ENCODE data around the gene CLECL1.
"Not testable (repeated sequence)": the region's sequence is repeated elsewhere in the genome, so short reads cannot be mapped to it uniquely, and the experiment has no call there.

The CLECL1 gene

DNA sequence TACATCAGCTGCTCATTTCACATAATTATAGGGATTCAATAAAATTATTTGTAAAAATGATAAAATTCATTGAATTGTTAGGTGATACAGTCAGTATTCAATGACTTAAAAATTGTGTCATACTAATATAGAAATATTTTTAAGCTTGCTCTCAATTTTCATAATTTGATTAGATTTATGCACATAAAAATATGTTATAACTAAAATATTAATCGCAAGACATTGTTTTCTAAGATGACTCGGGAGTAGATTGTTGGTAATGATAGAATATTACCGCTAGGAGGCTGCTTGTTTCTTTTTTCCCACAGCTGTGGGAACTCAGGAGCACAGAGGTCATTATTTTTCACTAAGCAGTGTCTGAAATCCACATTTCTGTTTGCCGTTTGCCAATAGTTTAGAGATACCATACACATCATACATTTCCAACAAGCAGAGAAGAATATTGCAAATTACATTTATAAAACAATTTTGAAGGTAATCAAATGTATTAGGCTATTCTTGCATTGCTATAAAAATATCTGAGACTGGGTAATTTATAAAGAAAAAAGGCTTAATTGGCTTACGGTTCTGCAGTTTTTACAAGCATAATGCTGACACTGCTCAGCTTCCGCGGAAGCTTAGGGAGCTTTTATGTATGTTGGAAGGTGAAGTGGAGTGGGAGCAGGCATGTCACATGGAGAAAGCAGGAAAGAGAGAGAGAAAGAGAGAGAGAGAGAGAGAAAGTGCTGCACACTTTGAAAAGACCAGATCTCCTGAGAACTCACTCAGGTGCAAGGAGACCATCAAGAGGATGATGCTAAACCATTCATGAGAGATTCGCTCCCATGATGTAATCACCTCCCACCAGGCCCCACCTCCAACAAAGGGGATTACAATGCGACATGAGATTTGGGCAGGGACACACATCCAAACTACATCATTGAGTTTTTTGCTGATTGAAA, 18.6 kb upstream of the CLECL1 start:
- no peak for DNase-seq (ENCODE audit: low spot score)

DNA sequence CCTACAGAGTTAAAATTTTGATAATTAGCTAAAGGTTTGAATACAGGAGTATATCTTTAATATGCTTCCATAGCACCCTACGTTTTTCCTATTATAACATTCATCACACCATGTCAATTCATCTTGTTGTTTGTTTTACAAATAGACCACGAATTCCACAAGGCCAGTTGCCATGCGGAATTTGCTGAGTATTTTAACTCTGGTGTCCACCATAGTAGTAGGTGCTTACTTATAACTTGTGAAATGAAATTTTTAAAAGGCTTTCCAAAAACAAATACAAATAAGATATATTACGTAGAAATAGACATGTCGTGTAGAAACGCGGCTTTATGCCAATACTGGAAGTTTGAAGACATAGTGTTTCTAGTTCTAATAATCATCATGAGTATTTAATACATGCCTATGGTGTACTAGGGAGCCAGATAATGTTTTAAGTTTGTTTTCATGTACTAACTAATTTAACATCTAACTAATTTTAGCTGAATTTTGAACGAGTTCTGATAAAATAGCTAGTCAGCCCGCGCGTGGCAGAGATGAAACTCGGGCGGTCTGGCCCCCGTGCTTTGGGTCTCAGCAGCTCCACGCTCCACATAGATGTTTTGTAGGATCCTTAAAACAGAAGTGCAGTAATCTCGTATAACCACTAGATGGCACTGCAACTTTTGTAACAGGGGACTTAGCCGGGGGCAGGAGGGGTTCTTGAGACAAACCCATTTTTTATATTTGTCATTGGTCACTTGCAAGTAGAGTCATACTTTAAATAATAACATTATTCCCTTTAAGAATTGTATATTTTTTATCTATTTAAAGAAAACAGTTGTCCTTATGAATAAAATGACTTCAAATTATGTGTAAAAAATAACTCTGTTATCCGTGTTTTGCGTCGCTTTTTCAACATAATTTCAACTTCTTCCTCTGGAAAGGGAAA, 17.6 kb upstream of the CLECL1 start:
- DNase-seq (ENCODE audit: low spot score): peak; percentile 82

DNA sequence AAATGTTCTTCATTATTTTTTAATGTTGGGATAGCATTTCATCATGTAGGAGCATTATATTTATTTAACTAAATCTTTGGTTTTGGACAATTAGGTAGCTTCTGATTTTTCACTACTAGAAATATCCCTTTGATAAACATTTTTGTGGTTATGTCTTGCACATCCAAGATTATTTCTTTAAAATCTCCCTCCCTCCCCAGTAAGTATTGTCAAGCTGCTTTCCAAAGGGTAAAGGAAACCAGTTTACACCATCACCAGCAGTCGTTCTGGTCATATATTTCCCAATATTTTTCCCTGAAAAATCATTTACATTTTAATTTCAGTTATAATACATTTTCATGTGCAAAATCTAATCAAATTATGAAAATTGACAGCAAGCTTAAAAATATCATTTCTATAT, 16.7 kb upstream of the CLECL1 start:
- no peak for DNase-seq (ENCODE audit: low spot score)

DNA sequence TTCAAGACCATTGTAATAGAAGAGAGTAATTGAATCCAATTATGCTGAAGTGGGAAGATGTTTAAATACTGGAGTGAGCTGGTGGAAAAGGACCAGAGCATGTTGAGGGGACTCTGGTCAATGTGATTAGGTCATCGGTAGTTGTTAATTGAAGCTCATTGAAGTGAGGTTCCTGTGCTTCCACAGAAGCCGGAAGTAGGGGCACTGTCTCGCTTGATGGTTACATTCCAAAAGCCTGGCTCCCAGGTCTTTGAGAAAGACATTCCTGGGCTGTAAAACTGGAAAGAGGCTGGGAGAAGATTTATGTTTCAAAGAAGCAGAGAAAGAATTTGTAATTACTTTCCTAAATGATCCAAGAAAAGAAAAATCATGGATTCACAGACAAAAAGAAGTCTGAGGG, 12.3 kb upstream of the CLECL1 start:
- DNase-seq (ENCODE audit: low spot score): no peak

DNA sequence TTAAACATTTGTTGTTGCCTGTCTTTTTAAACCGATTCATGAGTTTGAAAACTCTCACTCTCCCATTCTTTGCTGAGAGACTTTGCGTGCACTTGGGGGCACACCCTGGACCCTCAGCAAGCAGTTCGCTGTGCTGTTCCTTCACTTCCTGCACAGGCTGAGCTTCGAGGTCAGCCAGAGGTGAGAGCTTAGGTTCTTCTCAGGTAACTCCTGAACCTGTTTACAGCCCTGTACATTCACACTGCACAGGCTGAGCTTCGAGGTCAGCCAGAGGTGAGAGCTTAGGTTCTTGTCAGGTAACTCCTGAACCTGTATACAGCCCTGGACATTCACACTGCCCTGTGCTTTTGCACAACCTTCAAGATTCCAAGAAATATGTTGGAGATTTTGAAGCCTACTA, 9.8 kb upstream of the CLECL1 start:
- DNase-seq (ENCODE audit: low spot score): no peak

DNA sequence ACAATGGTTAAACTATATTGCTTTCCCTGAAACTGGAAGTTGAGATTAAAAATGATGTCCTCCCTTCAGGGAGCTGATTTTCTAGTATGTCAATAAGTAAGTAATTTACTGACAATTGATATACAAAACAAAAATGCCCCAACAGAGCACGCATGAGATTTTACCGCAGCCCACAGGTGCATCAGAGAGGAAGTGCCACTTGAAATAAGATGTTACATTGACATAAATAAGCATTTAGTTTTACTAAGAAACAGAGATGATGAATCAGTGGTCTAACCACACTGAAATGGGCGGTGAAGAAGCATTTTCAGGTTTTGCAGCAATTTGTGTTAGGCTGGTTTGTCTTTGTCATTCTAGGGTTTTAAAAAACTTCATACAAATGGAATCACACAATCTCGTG, 8.8 kb upstream of the CLECL1 start:
- no peak for DNase-seq (ENCODE audit: low spot score)

DNA sequence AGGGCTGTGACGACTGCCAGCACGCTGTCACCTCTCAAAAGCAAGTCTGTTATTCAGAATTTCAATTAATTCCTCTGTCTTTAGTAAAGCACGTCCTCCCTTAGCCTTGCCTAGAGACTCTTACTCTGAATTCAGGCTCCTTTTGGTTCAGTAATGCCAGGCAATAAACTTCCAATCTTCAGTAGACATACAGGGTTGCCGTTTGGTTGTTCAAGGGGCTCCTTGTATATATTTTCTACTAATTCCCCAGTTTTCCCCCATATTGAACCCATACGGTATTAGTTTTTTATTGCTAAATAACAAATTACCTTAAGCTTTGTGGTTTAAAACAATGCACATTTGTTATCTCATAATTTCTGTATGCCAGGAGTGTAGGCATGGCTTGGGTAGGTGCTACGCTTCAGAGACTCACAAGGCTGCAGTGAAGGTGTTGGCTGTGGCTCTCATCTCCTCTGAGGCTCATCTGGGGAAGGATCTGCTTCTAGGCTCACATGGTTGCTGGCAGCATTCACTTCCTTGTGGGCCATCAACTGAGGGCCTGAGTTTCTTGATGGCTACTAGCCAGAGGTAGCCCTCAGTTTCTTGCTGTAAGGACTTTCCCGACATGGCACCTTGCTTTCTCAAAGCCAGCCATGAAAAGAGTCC, 7.3 kb upstream of the CLECL1 start:
- DNase-seq (ENCODE audit: low spot score): peak; percentile 40

DNA sequence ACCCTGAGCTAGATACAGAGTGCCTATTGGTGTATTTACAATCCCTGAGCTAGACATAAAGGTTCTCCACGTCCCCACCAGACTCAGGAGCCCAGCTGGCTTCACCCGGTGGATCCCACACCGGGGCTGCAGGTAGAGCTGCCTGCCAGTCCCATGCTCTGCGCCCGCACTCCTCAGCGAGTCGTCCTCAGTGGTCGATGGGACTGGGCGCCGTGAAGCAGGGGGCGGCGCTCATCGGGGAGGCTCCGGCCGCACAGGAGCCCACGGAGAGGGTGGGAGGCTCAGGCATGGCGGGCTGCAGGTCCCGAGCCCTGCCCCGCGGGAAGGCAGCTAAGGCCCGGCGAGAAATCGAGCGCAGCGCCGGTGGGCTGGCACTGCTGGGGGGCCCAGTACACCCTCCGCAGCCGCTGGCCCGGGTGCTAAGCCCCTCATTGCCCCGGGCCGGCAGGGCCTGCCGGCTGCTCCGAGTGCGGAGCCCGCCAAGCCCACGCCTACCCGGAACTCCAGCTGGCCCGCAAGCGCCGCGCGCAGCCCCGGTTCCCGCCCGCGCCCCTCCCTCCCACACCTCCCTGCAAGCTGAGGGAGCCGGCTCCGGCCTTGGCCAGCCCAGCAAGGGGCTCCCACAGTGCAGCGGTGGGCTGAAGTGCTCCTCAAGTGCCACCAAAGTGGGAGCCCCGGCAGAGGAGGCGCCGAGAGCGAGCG, 6.7 kb upstream of the CLECL1 start:
- not testable (repeated sequence) for DNase-seq (ENCODE audit: low spot score)

DNA sequence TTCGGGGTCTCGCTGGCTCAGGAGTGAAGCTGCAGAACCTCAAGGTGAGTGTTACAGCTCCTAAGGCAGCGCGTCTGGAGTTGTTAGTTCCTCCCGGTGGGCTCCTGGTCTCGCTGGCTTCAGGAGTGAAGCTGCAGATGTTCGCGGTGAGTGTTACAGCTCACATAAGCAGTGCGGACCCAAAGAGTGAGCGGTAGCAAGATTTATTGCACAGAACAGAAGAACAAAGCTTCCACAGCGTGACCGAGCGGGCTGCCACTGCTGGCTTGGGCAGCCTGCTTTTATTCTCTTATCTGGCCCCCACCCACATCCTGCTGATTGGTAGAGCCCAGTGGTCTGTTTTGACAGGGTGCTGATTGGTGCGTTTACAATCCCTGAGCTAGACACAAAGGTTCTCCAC, 6.0 kb upstream of the CLECL1 start:
- not testable (repeated sequence) for DNase-seq (ENCODE audit: low spot score)

DNA sequence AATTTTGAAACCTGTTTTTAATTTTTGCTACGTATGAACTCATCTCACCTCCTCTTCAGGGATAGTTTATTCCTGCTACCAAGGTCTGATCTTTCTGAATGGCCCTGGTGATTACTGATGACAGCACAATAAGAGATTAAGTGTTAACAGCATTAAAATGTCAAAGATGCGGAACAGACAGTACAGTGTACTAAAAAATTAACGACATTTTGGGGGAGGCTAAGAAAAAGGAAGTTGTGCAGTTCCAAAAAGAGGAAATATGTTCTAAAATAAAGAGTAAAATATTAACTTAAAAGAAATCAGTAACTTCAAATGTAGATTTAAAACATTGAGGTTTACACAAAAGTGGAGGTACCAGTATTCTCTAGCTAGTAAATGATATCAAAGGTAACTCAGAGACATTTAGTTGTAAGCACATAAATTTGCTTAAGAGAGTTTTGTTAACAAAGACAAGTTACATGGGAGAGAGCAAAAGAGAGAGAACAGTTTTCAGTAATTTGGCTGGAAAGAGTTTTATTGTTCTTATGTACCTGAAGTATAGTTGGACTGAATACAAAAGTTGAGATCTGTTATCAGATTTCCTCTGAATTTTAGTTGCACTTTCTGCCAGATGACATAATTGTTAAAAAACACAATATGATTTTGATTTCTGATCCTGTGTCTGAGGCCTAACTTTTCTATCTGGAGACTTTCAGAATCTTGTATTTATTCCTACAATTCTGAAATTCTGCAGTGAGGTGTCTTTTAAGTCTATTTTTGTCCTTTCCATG, 4.2 kb upstream of the CLECL1 start:
- no peak for DNase-seq (ENCODE audit: low spot score)

DNA sequence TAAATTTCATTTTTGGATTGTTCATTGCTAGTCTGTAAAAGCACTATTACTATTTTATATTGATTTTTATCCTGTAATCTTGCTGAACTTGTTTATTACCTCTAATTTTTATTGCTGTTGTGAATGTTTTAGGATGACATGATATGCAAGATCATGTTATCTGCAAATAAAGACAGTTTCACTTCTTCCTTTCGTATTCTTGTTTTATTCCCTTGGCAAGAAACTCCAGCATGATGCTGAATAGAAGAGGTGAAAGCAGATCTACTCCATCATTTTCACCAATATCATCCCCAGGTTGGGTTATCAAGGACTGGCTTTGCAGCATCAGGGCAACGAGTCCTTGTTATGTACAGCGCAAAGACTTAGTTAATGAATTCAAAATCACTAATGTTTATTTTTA, 2.7 kb upstream of the CLECL1 start:
- DNase-seq (ENCODE audit: low spot score): no peak

DNA sequence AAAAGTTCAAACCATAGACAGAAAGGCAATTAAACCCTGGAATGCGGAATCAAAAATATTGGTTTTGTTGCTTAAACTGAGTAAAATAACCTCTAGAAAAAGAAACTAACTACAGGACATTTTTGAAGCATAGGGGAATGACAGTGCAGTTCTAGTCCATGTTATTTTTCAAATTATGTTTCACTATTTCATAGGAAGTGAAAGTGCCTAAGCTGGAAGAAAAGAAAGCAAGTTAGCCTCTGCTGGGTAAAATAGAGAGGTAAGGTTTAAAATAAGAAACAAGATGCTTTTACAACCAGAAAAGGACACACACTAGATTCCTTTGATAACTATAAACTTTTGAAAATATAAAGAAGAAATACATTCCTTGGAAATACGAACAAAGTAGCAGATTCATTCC, 1.1 kb downstream of the CLECL1 start:
- no peak for DNase-seq (ENCODE audit: low spot score)

DNA sequence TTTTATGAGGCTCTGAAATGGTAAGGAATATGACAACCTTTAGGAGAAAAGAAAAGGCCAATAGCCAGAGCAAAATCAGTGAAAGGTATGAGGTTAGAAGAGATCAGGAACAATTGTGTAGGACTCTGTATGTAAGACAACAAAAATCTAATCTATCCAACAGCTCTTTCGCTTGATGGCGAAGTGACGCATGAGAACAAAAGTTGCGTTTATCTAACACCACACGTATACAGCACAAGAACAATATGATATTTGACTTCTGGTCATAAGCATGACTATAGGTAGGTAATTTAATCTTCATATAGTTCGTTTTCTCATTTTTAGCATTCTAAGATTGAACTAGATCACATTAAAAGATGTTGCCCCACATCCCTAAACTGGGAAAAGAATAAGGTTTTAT, 1.5 kb downstream of the CLECL1 start:
- no peak for DNase-seq (ENCODE audit: low spot score)

DNA sequence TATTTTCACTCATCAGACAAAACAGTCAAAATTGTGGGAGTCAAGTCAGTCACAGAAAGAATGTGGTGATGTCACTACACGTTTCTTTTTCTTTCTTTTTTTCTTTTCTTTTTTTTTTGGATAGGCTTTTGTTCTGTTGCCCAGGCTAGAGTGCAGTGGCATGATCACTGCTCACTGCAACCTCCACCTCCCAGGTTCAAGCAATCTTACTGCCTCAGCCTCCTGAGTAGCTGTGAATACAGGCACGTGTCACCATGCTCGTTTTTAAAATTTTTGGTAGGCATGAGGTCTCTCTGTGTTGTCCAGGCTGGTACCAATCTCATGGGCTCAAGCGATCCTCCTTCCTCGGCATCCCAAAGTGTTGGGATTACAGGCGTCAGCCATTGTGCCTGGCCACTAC, 2.3 kb downstream of the CLECL1 start:
- DNase-seq (ENCODE audit: low spot score): no peak

DNA sequence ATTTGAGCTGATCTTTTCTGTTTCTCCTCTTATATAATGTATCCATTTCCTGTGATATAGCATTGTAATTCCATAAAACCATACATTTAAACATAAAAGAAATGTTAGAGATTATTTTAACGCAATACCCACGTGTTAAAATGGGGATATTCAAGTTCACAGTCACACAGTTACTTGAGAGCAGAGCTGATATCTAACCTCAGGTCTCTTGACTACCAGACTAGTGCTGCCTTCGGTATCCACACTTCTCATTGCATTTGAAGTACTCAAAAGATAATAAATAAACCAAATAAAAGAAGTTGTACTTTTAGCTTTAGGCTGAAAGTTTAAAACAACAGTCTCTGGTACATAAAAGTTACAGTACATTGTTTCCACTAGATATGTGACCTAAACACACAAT, 2.9 kb downstream of the CLECL1 start:
- no peak for DNase-seq (ENCODE audit: low spot score)

DNA sequence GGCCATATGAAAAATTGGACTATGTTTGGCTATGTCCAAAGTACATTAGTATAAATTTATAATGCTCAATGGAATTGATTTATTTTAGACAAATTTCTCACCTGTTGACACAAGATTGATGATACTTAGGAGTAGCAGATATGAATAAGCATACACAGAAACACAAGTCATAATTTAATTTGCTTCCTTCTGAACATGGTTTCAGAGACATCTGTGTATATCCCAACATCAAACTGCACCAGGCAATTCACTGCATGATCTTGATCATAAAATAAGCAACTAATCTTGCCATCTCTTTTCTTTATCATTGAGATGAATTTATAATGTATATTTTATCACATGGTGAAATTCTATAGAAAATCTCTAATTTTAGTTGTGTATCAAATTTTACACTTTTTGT, 3.8 kb downstream of the CLECL1 start:
- DNase-seq (ENCODE audit: low spot score): no peak

DNA sequence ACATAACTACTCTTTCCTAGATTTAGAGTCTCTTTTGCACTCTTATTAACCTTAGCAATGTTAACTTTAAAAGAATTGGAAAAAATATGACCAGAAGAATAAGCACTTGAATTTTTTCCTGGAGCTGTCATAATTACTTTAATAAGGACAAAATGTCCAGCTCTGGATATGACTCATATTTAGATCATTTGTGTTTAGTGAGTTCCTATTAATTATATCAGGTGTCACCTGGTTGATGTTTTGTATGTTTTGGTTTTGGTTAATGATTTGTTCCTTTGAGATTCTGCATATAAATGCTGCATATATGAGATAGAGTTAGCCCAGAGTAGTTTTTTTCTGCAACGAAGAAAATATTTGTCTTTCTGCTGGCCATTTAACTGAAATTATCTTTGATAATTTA, 5.1 kb downstream of the CLECL1 start:
- no peak for DNase-seq (ENCODE audit: low spot score)

DNA sequence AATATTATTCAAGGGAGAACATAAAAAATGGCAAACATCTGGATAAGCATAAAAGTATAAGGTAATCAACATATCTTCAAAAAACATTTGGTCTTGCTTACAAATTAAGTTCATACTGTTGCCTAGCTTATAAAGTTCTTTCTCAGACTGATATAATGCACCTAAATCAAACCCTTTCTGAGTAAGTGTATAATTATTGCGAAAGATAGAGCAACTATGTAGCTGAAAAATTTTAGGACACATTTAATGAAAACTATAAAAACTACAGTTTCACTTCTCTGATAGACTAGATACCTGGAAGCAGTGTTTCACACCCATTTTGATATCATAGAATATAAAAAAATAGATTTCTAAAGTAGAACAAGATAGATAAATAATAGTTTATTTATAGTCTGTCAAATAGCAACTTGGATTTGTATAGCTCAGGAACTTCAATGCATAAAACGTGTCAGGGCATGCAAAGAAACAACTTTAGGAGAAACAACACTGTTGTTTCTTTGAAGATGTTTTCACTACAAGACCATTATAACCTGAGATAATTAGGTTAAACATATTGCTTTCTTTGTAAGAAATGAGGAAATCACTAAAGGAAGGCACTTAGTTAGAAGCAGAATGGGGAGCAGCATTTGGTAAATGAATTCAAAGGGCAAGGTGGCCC, 7.6 kb downstream of the CLECL1 start:
- DNase-seq (ENCODE audit: low spot score): no peak

DNA sequence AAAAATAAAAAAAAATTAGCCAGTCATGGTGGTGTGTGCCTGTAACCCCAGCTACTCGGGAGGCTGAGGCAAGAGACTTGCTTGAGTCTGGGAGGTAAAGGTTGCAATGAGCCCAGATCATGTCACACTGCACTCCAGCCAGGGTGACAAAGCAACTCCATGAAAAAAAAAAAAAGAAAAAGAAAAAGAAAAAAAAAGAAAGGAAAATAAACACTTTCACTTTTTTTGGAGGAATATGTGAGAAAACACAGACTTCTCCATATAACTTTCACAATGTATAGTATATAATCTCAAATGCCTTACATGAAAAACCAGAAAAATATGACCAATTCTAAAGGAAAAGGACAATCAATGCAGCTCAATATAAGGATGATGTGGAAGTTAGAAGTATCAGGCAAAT, 8.9 kb downstream of the CLECL1 start:
- DNase-seq (ENCODE audit: low spot score): no peak

DNA sequence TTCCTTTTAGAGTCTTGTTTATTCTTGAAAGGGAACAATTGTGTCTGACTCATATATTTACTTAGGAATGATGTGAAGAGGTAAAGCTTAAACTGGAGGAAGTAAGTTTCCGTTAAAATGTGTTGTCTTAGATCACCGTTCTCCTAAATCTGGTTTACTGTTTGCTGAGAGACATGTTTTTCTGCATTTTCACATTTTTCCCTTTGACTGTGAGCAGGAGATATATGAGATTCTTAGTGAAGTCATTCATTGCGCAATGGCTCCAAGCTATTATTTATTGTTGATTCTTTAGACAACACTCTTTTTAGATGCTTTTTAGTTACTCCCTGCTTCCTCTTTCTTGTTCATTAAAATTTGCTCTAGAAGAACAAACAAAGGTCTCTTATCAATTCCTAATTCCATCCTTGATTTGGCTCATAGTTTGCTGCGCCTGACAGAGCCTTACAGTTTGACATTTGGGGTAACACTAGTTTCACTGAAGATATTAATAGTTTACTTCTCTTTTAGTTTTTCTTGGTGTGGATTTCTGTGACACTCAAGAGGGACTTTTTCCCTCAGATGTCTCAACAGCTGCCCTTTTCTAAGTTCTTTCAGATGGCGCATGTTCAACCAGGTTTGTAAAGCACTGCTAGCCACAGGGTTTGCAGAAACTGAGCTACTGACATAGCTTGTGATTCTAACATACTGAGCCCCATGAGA, 11.4 kb downstream of the CLECL1 start:
- peak; percentile 29 for DNase-seq (ENCODE audit: low spot score)
